NCI-H1930 (cell line): ENCODE data around the gene ALDH1A3.

ENCODE experiments used
- DNase-seq, 2 experiments: peaks; one replicate each; lab custom pipeline; 2025; lab: John Stamatoyannopoulos, UW

The ALDH1A3 gene

DNA sequence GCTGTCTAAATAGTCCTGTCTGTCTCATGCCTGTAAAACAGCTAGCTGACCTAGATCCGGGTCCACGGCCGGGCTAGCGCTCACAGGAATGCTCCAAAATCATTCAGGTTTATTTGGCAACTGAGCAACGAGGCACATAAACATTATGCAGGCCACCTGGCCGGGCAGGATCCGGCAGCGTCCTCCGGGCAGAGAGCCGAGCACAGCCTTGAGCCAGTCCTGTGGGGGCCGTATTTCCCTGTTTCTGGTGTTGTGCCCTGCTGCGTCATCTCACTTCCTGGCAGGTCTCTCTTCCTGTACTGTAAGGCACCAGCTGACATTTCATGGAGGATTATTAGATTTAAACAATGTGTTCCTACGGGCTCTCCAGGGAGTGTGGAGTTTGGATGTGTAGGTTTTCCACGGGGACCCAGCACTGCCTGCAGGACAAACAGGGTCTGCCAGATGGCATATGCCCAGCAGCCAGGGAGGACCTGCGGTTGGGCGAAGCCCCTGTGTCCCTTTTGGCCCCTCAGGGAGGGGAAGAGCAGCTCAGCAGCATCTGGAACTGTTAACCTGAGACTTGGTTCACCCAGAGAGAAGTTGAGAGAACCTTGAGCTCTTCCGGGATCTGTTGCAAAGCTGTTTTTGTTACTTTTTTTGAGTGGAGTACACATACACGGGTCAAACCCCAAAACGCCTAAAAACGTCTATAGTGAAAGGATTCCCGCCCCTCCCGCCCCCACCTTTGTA is 23.0 kb downstream of the ALDH1A3 start:
- no peak for DNase-seq

DNA sequence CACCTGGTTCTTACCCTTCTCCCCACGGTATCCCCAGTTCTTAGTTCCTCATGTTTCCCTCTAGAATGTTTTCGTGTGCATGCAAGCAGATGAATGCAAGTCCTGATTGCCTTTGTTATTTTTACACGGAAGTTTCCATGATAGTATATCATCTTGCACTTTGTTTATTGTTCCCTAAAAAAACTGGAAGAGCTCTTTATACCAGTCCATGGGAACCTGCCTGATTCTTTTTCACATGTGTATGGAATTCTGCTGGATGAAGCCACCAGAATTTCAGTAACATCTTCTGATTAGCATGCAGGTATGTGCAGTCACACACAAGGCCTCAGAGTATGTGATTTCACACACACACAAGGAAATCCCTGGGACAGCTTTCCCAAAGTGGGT is 23.5 kb downstream of the ALDH1A3 start:
- DNase-seq, result no peak

DNA sequence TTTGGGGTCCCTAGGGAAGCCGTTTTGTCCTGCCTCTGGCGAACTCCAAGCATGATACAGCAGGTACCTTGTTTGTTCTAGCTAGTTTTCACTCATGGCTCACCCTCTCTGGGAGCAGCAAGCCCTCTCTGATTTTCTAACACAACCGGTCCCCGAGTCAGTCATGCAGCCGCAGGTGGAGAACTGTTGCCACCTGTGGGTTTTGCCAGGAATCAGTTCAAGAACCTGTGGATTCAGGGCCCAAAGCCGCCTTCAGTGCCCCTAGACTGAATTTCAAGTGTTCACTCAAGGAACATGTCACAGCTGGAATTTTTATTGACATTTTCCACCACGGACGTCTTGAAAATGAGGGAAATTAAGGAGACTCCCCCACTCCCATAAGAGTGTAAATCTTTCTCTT is 26.2 kb downstream of the ALDH1A3 start:
- DNase-seq, result no peak

DNA sequence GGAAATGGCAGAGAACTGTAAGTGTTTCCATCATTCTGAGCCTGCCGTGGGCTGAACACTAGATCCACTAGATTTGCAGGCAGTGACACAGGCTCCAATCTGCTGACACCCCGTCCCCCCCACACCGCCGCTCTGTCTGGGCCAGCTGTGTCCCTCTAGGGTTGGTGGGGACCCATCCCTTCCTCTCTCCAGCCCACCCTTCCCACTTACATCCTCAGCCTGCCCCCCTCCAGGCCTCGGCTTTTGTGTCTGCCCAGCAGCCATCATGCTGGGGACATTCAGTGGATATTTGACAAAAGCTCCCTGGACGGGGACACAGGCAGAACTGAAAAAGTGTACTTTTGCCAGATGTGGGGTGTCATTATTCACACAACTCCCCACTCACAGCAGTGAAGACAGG is 28.8 kb downstream of the ALDH1A3 start:
- DNase-seq, result no peak

DNA sequence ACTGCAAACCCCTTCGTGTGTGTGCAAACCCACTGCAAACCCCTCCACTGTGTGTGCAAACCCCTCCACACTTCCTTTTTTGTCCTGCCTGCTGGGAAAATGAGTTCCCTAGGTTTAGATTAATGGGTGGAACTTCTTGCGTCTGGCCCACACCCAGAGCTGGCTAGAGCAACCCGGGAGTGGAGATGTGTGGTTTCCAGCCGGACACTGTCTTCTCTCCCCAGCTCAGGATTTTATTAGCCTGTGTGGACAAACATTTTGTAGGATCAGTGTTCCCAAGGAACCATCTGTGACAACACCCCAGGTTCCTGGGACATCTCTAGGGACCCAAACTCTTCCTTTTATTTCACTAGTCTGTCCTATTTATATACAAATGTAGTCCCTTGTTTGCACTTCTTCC is 29.9 kb downstream of the ALDH1A3 start:
- no peak for DNase-seq

DNA sequence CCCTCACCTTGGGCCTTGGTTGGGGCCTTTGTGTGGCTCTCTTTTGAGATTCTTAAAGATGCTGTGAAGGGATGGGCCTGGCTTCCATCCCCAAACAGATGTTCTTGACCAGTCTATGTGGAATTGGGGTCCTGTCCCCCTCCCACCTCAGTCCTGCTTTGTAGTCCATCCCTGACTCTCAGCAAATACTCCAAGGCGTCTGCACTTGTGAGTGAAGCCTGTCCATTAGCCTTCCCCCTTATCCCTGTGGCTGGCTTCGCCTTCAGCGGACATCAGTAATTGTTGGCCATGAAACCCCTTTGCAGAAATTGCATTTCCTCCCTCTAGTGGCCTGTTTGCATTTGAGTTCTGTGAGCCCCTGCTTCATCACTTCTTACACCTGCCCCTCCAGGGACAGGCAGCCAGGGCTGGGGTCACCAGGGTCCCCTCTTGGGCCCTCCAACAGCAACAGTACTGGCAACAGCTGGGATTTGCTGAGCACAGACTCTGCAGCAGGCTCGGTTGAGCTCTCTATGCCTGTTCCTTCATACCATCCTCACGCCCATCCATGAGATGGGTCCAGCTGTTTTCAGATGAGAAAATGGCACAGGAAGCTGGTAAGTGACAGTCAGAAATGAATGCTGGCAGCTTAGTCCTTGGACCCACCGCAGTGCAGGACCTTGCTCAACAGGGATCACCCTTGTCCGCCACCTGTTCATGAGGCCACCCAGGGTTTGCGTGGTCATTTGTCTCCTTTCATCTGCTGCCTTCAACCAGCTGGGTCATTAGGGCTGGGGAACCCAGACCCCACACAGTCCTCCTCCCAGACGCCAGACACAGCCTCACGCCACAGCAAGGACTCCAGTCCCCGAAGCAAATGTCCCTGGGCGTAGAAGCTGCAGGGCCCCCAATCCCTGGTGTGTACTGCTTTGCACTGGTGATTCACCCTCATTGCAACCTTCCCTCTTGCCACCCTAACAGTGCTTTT is 30.6 kb downstream of the ALDH1A3 start:
- DNase-seq, result no peak

DNA sequence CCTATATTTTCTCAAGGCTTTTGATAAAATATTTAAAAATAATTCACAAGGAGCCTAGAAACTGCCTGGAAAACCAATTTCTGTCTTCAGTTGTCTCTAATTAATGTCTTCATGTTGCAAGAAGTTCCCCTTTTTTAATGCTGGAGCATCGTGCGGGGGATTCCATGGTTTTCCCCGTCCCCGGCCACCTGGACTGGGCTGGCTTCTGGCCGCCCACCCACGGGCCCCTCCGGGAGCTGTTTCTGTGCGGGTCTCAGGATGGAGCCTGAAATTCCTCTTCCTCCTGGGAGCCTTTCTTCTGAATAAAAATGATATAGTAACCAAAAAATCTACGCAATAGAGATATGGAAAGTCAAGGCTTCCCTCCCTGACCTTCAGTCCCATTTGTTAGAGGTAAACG is 31.5 kb downstream of the ALDH1A3 start:
- no peak for DNase-seq

DNA sequence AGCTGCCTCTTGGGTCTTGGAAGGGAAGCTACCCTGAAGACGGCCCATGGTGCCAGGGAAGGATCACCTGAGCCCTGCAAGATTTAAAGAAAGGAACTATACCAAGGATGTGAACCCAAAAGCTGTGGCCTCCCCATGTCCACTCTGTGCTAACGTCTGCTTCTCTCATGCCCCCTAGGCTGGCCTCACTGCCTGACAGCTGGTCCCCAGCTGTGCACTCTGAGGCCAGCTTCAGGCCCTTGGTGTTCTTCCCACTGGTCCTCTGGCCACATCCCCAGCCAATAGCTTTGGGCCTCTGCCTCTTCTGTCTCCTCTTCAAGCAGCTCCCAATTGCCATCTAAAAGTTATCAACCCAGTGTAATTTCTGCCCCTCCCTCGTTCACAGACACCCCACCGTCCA is 34.3 kb downstream of the ALDH1A3 start:
- DNase-seq, result no peak

DNA sequence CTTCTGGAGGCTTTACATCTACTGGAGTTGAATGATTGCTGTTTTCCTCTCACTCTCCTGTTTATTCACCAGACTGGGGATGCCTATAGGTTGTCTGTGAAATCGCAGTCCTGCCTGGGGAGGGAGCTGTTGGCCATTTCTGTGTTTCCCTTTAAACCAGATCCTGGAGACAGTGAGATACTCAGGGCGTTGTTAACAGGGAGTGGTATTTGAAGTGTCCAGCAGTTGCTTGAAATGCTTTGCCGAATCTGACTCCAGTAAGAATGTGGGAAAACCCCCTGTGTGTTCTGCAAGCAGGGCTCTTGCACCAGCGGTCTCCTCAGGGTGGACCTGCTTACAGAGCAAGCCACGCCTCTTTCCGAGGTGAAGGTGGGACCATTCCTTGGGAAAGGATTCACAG is 35.2 kb downstream of the ALDH1A3 start:
- DNase-seq, result no peak

DNA sequence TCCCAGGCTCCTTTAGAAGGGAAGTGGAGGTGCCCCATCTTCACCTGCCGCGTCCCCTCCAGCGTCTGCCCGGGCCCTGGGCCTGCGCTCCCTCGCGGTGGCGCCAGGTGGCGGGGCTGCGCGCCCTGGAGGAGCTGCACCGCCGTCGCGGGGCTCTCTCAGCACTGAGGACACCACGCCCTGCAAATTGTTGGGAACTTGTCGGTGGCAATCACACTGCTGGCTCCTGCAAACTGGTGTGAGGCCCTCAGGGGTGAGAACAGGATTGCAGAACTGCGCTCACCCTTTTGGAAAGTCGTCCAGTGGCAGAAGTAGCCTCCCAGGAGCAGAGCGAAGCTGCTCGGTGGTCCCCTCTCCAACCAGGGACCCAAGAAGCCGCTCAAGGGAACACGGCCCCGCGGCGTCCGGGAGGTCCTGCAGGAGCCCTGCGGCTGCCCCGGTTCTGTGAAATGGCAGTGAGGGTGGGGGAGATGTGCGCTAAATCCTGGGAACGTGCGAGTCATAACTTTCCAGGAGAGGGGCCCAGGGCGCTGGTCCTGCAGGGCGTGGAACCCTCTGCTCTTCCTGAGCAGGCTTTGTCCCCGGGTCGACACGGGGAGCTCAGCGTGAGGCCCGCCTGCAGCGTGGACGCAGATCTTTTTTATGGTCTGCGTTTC is 38.5 kb downstream of the ALDH1A3 start:
- peak; percentile 30 to 32 for DNase-seq

DNA sequence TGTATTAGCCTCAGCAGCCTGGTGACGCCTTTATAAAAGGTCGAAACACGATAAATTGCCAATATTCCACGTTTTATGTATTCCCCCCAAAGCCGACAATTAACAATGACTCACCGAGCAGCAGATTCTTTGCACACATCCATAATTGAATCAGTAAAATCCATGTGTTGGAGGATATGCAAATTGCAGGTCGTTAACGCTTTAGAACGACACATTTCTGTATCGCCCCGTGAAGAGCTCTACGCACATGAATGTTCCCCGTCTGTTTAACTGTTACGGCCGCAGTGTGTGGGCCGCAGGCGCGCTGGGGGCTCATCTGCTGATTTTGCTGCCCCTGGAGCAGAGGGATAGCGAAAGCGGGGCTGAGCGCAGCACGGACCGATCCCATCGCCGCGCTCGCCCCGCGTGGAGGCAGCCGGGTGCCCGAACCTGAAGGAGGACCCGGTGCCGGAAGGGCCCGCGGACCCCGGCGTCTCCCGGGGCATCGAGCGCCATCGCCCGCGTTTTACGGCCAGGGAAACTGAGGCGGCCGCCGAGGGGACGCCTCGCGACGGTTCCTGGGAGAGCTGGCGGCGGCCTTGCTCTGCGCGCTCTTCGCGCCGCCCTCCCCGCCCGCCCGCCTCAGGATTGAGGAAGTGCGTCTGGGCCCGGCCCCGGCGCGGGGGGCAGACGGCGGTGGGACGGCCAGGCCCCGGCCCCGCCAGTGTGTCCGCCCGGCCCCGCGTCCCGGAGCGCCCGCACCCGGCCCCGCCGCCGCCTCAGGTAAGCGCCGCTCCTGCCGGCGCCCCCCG is 39.3 kb downstream of the ALDH1A3 start, which contains the start of gene LRRK1:
Gene LRRK1 (plus strand): TSS at position 668 of the 791 bp plus-strand sequence. CDS start 5,276 bp downstream, outside the sequence.
- no peak for DNase-seq

DNA sequence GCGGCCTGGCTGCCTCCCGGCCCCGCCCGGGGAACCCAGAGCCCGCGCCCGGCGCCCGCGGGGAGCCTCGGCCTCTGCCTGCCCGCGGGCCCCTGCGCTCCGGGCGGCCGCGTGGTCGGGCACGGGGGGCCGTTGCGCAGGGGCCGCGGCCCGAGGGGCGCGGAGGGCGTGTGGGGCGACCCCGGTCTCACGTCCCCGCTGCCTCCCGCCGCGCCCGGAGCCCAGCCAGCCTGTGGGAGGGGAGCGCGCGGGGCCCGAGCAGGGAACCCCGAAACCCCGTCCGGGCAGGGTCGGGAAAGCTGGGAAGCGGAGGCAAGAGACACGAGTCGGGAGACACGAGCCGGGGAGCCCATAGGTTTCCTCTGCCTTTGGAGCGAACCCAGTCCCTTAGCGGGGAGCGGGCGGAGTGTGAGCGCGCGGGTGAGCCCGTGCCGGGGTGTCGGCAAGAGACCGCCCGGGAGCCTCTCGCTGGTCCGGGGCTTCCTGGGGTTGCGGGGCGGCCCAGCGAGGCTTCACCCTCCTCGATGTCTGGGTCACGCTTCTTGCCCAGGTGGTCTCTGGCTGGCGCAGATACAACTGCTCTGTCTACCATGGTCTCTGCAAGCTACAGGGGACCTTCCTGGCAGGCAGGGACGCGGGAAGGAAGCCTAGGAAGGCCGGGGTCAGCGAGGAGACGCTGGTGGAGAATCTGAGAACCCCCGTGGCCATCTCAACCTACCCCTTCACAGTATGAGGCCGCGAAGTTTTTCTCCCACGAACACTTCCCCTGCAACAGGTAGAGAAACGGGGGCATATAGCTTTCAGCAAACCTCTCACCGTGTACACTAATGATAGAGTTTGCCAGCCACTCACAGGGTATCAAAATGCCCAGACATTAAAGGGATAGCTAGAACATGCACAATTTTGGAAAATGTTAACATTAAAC is 40.1 kb downstream of the ALDH1A3 start:
- peak in 1 of 2 experiments; percentile 25 for DNase-seq

DNA sequence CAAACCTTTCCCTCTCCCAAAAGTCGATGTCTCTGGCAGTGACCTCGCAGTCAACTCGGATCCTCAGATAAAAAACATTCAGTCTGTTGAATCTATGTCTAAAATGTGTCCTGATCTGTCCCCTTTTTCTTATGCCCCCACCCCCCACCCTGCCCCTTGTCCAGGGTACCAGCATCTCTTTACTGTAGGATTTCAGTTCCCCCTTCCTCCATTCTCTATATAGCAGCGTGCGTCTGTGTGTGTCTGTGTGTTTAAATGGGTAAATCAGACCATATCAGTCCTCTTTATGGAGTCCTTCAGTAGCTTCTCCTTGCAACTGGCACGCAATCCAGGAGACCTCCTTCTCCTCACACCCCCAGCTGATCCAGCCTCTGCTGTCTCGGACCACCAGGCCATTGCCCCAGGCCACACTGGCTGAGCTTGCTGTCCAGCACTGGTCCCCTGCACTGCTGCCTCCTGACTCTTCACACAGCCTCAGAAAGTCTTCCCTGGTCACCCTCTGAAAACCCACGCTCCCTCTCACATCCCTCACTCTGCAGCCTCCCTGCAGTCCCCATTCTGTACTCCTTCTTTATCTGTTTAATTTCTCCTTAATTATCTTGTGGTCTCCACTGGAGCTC is 41.0 kb downstream of the ALDH1A3 start:
- DNase-seq, result no peak

DNA sequence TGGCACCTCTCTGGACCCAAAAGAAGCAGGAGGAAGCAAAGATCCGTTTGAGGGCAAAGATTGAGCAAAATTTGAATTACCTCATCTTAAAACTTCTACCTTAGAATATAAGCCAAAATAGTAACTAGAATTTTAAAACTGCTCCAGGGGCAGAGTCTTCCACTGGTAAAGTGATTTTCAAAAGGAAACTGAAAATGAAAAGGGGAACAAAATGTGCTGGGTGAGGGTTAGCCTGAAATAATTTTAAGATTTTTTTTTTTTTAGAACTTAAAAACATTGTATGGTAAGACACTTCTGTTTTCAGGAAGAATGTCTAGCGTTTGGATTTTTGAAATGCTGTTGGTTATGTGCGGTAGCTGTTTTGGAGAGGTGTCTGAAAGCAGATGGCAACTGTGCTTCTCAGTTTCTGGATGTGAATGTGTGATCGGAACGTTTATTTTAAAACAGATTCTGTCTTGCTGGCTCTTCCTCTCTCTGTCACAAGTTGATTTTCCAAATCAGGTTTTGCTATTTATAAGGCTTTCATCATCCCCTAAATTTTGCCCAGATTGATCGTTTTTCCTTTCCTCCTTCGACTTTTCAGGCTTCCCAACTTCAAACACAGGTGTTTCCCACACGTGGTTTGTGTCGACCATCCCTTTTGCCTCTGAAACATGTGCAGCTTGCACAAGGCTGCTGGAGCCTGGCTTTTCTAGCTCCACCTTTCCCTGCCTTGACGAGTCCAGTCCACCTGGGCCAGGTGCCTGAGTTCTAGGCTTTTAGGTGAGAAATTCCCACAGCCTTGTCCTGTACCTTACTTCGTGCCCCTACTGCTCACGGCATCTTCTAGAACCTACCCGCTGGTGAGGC is 42.8 kb downstream of the ALDH1A3 start:
- no peak for DNase-seq

DNA sequence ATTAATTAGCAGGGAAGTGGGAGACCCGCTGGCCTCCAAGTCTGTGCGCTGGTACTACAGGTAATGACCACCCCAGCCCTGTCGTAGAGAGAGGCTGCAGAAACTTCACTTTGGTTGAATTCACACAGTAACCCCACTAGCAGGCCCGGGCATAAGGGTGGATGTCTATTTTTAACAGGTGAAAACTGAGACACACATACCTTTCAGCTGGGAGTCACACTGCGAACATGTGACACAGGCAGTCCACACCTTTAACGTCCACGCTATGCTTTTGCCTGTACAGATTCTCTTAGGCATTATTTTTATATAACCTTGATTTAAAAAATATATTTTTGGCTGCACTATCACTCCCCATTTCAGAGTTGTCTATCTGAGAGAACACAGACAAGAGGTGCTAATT is 43.4 kb downstream of the ALDH1A3 start:
- no peak for DNase-seq

DNA sequence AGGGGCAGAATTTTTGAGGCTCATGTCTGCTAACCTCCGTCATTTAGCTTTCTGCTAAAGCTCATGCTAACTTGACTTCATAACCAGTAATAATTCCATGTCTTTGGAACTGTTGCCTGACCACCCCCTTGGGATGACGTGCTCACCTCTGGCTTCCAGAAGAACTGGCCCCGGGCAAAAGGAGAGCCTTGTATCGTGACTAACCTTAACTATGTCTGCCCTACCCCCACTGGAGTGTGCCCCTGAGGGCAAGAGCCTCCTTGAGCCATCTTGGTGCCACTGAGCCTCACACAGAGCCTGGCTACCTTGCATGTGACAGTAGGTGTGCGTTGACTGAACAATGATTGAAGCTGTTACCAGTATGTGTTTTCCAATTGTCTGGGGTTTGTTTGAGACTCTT is 44.3 kb downstream of the ALDH1A3 start:
- no peak for DNase-seq

DNA sequence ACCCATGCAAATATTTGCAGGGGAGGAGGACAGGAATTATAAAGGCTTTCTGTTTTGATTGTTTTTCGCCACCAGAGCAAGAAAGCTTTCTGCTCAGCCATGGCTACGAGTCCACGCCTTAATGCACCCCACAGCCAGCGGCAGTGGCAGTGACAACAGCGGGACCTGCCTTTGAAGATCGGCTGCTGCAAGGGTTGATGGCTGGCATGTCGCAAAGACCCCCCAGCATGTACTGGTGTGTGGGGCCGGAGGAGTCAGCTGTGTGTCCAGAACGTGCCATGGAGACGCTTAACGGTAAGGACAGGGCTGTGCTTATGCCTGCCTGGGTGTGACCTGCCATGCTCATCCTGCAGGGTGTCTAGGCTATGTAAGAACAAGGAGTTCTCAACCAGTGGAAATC is 44.8 kb downstream of the ALDH1A3 start:
- no peak for DNase-seq

DNA sequence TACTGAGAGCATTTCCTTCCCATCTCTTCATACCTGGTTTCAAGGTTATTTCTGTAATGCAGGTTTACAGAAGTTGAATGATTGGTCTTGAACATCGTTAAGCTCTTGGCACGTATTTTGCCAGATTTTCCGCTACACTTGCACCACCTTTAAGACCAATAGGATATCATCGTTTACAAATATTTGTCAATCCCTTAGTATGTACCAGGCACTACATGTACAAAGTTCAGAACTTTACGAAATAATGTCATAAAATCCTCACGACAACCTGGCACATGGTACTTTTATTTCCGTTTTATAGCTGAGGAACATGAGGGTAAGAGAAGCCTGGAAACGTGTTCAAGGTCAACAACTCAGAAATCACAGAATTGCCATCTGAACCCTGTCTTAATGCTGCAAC is 45.8 kb downstream of the ALDH1A3 start:
- DNase-seq, result no peak

DNA sequence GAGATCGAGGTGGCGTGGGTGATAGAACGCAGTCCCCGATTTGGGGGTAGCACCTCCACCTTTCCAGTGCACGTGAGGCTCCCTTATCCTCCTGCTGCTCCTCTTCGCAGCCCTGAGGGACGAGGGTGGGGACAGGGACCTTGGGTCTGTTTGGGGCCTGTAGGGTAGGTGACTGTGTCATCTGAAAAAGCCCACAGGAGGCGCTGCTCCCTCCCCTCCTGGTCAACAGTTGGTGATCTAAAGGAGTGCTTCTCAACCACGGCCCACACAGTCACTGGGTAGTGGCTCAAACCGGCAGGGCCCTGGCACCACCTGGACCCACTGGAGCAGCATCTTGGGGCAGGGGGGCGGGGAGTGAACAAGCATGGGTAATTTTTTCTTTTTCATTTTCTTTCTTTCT is 46.6 kb downstream of the ALDH1A3 start:
- DNase-seq, result no peak
